GM23338 (cell line): ENCODE measurements around the gene UEVLD. TPM values are rescaled to one million over a fixed set of nuclear protein-coding genes. Genes with fewer than 3 reads are reported as not detected.

Source experiments
- ATAC-seq: fragments of 200-7000 bp; cut with Tn5 transposase; 3 replicates; pipeline ENCODE4 v1.9.1; 2020
- DNase-seq: peaks from one replicate; pipeline ENCODE4 v3.0.0-alpha.2; 2015; ENCODE audit warnings: low spot score
- H2AFZ ChIP-seq: fragments of 200-600 bp; sonication (generic); 2 replicates; pipeline ENCODE4 v1.8.0; 2016; ENCODE audit warnings: antibody characterized with exemption, mild to moderate bottlenecking, moderate library complexity
- H3F3A ChIP-seq: fragments of 200-600 bp; sonication (generic); replicated peaks from 2 replicates; pipeline ENCODE4 v1.8.0; 2017; ENCODE audit warnings: antibody characterized with exemption, mixed run types, low read depth
- H3K27ac ChIP-seq: fragments of 200-600 bp; sonication (generic); 2 replicates; pipeline ENCODE4 v1.6.1; 2016; ENCODE audit warnings: low read depth
- H3K27me3 ChIP-seq: fragments of 200-600 bp; sonication (generic); 2 replicates; pipeline ENCODE4 v1.8.0; 2016; ENCODE audit warnings: mild to moderate bottlenecking, mixed run types, moderate library complexity; ENCODE audit not compliant: insufficient read depth
- H3K36me3 ChIP-seq: fragments of 200-600 bp; sonication (generic); 2 replicates; pipeline ENCODE4 v1.8.0; 2016; ENCODE audit warnings: mild to moderate bottlenecking; ENCODE audit not compliant: insufficient read depth
- H3K4me1 ChIP-seq: fragments of 200-600 bp; sonication (generic); 2 replicates; pipeline ENCODE4 v1.8.0; 2016; ENCODE audit warnings: mild to moderate bottlenecking, moderate library complexity; ENCODE audit not compliant: insufficient read depth
- H3K4me2 ChIP-seq: fragments of 200-600 bp; sonication (generic); 2 replicates; pipeline ENCODE4 v1.7.1; 2017; ENCODE audit warnings: mixed run types
- H3K4me3 ChIP-seq: fragments of 200-600 bp; sonication (generic); 2 replicates; pipeline ENCODE4 v1.6.1; 2016; ENCODE audit warnings: mixed run types
- H3K79me2 ChIP-seq: fragments of 200-600 bp; sonication (generic); replicated peaks from 2 replicates; pipeline ENCODE4 v1.8.0; 2017; ENCODE audit warnings: mild to moderate bottlenecking; ENCODE audit not compliant: insufficient read depth
- H3K9me2 ChIP-seq: fragments of 200-600 bp; sonication (generic); 2 replicates; pipeline ENCODE4 v1.8.0; 2017; ENCODE audit not compliant: insufficient read depth
- H4K20me1 ChIP-seq: fragments of 200-600 bp; sonication (generic); replicated peaks from 2 replicates; pipeline ENCODE4 v1.8.0; 2017; ENCODE audit warnings: mild to moderate bottlenecking; ENCODE audit not compliant: insufficient read depth
- H3K27ac Mint-ChIP-seq: 2 replicates; pipeline ENCODE4 v1.8.0; 2020; ENCODE audit warnings: inconsistent platforms, mild to moderate bottlenecking, moderate library complexity, mixed read lengths
- H3K27me3 Mint-ChIP-seq: 3 replicates; pipeline ENCODE4 v1.8.0; 2022; ENCODE audit warnings: low read depth, mild to moderate bottlenecking, moderate library complexity, mixed read lengths, inconsistent platforms; ENCODE audit not compliant: insufficient read depth, poor library complexity
- H3K36me3 Mint-ChIP-seq: 3 replicates; pipeline ENCODE4 v1.8.0; 2021; ENCODE audit warnings: low read depth, mild to moderate bottlenecking, inconsistent platforms, moderate library complexity, mixed read lengths
- H3K4me1 Mint-ChIP-seq: 3 replicates; pipeline ENCODE4 v1.8.0; 2020; ENCODE audit warnings: mild to moderate bottlenecking, inconsistent platforms, mixed read lengths
- H3K4me3 Mint-ChIP-seq: 3 replicates; pipeline ENCODE4 v1.8.0; 2021; ENCODE audit warnings: moderate library complexity, mild to moderate bottlenecking, inconsistent platforms, mixed read lengths
- H3K9me3 Mint-ChIP-seq: 3 replicates; pipeline ENCODE4 v1.8.0; 2020; ENCODE audit warnings: moderate library complexity, mild to moderate bottlenecking, inconsistent platforms, mixed read lengths
- CREB1 ChIP-seq: fragments of 250-450 bp; sonication (Bioruptor Pico); IDR thresholded peaks from 2 replicates; pipeline ENCODE4 v1.5.0; 2020; ENCODE audit warnings: low read depth, mild to moderate bottlenecking, moderate library complexity
- CTCF ChIP-seq, 2 experiments: fragments of 200-600 bp in 1 of 2; sonication (generic) in 1 of 2; conservative IDR thresholded peaks; 2 replicates each; pipeline versions ENCODE4 v1.5.1 to v1.6.1; 2016 to 2017; ENCODE audit warnings: antibody characterized with exemption in 2 of 2, low read depth in 2 of 2, mild to moderate bottlenecking in 2 of 2, moderate library complexity in 1 of 2
- ETS1 ChIP-seq: IDR thresholded peaks from 2 replicates; pipeline ENCODE4 v1.6.1; 2016; ENCODE audit warnings: antibody characterized with exemption
- EZH2phosphoT487 ChIP-seq: fragments of 200-600 bp; sonication (generic); IDR thresholded peaks from one replicate; pipeline ENCODE4 v1.8.1; 2018; ENCODE audit warnings: antibody characterized with exemption; ENCODE audit not compliant: unreplicated experiment
- JUNB ChIP-seq: IDR thresholded peaks from one replicate; pipeline ENCODE4 v1.6.1; 2016; ENCODE audit warnings: antibody characterized with exemption; ENCODE audit not compliant: unreplicated experiment
- NANOG ChIP-seq: IDR thresholded peaks from 2 replicates; pipeline ENCODE4 v1.6.1; 2016; ENCODE audit warnings: antibody characterized with exemption, borderline replicate concordance
- POLR2AphosphoS5 ChIP-seq: IDR thresholded peaks from 2 replicates; pipeline ENCODE4 v1.6.1; 2016; ENCODE audit warnings: antibody characterized with exemption, low read depth
- STAT1 ChIP-seq: IDR thresholded peaks from one replicate; pipeline ENCODE4 v1.6.1; 2016; ENCODE audit warnings: antibody characterized with exemption; ENCODE audit not compliant: unreplicated experiment
- ZNF114 ChIP-seq: fragments of 250-450 bp; sonication (Bioruptor Pico); IDR thresholded peaks from 2 replicates; pipeline ENCODE4 v1.5.0; 2020; ENCODE audit warnings: mild to moderate bottlenecking, moderate library complexity
- long read RNA-seq: library from polyadenylated mRNA; unstranded; transcript quantifications from one replicate; pipeline ENCODE4 v2.0.0, GENCODE V29; 2020; ENCODE audit not compliant: unreplicated experiment
- polyA plus RNA-seq: library from polyadenylated mRNA; unstranded; fragments of >200 nt; fragmentation: Nextera tagmentation; extraction: Ambion mirVana; gene quantifications from 2 replicates; pipeline ENCODE4 v1.2.1, GENCODE V29; 2016
- total RNA-seq: library from RNA; depleted of rRNA; stranded (reverse); fragments of >200 nt; shearing (Covaris generic); gene quantifications from 2 replicates; pipeline ENCODE4 v1.2.3, GENCODE V29; 2014; rRNA removed
- TF ChIP-seq, protein P1 (sequence below): fragments of 250-450 bp; sonication (Bioruptor Pico); IDR thresholded peaks from 2 replicates; pipeline ENCODE4 v1.5.0; 2020; ENCODE audit warnings: mild to moderate bottlenecking, moderate library complexity

The UEVLD gene
- total RNA-seq (11.8 and 12.7 TPM in 2 replicates), polyA plus RNA-seq (6.0 and 10.2 TPM in 2 replicates)
- long read RNA-seq, full-length matches to known transcripts: 5 of 7 reads
- long read RNA-seq, partial matches to known transcripts: 1 of 7 reads
- long read RNA-seq, other reads (novel, unspliced or antisense): 1 of 7 reads

- peak; percentile 95 for DNase-seq
- Histone ChIP-seq H3K27me3 (no peaks in the 10 kb centered on the region), H3K36me3 (no peaks in the 10 kb centered on the region), H3K4me3 (peak within 1 kb of the TSS; percentile 97), H2AFZ (peak within 1 kb of the TSS; percentile 100), H4K20me1 (no peaks in the 10 kb centered on the region), H3K9me2 (no peaks in the 10 kb centered on the region), H3K4me2 (peak within 1 kb of the TSS; percentile 81), H3F3A (no peaks in the 10 kb centered on the region), H3K79me2 (peaks cover 66% of the 10 kb centered on the region), H3K27ac (peak within 1 kb of the TSS; percentile 72), H3K4me1 (peaks cover 6% of the 10 kb centered on the region; the same call in 1 of the 2 replicates)
- Mint-ChIP-seq H3K36me3 (no peaks in the 10 kb centered on the region), H3K4me1 (0 out of 3 replicates have a peak, but pooled peaks cover 4% of the 10 kb centered on the region), H3K9me3 (no peaks in the 10 kb centered on the region), H3K27me3 (no peaks in the 10 kb centered on the region), H3K4me3 (no peak within 1 kb of the TSS), H3K27ac (no peak within 1 kb of the TSS)
- peak; percentile 92 for ATAC-seq
- TF ChIP-seq CTCF (conservative IDR thresholded peaks at IDR 0.05; ENCODE audit: low read depth in 2 of 2): no peak
- TF ChIP-seq EZH2phosphoT487: no peak
- no peak for TF ChIP-seq STAT1
- no peak for TF ChIP-seq ZNF114 (CRISPR knock-in tag)
- TF ChIP-seq POLR2AphosphoS5: peak; percentile 95
- no peak for TF ChIP-seq JUNB
- no peak for TF ChIP-seq NANOG
- TF ChIP-seq CREB1 (CRISPR knock-in tag): no peak
- TF ChIP-seq, protein P1, sequence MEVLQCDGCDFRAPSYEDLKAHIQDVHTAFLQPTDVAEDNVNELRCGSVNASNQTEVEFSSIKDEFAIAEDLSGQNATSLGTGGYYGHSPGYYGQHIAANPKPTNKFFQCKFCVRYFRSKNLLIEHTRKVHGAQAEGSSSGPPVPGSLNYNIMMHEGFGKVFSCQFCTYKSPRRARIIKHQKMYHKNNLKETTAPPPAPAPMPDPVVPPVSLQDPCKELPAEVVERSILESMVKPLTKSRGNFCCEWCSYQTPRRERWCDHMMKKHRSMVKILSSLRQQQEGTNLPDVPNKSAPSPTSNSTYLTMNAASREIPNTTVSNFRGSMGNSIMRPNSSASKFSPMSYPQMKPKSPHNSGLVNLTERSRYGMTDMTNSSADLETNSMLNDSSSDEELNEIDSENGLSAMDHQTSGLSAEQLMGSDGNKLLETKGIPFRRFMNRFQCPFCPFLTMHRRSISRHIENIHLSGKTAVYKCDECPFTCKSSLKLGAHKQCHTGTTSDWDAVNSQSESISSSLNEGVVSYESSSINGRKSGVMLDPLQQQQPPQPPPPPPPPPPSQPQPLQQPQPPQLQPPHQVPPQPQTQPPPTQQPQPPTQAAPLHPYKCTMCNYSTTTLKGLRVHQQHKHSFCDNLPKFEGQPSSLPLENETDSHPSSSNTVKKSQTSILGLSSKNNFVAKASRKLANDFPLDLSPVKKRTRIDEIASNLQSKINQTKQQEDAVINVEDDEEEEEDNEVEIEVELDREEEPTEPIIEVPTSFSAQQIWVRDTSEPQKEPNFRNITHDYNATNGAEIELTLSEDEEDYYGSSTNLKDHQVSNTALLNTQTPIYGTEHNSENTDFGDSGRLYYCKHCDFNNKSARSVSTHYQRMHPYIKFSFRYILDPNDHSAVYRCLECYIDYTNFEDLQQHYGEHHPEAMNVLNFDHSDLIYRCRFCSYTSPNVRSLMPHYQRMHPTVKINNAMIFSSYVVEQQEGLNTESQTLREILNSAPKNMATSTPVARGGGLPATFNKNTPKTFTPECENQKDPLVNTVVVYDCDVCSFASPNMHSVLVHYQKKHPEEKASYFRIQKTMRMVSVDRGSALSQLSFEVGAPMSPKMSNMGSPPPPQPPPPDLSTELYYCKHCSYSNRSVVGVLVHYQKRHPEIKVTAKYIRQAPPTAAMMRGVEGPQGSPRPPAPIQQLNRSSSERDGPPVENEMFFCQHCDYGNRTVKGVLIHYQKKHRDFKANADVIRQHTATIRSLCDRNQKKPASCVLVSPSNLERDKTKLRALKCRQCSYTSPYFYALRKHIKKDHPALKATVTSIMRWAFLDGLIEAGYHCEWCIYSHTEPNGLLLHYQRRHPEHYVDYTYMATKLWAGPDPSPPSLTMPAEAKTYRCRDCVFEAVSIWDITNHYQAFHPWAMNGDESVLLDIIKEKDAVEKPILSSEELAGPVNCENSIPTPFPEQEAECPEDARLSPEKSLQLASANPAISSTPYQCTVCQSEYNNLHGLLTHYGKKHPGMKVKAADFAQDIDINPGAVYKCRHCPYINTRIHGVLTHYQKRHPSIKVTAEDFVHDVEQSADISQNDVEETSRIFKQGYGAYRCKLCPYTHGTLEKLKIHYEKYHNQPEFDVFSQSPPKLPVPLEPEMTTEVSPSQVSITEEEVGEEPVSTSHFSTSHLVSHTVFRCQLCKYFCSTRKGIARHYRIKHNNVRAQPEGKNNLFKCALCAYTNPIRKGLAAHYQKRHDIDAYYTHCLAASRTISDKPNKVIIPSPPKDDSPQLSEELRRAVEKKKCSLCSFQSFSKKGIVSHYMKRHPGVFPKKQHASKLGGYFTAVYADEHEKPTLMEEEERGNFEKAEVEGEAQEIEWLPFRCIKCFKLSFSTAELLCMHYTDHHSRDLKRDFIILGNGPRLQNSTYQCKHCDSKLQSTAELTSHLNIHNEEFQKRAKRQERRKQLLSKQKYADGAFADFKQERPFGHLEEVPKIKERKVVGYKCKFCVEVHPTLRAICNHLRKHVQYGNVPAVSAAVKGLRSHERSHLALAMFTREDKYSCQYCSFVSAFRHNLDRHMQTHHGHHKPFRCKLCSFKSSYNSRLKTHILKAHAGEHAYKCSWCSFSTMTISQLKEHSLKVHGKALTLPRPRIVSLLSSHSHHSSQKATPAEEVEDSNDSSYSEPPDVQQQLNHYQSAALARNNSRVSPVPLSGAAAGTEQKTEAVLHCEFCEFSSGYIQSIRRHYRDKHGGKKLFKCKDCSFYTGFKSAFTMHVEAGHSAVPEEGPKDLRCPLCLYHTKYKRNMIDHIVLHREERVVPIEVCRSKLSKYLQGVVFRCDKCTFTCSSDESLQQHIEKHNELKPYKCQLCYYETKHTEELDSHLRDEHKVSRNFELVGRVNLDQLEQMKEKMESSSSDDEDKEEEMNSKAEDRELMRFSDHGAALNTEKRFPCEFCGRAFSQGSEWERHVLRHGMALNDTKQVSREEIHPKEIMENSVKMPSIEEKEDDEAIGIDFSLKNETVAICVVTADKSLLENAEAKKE: no peak
- peak; percentile 61 for TF ChIP-seq ETS1
Measured at GRCh38 chr11:18588297-18589252, at the start of gene UEVLD. UEVLD (minus strand) TSS chr11:18588734; CDS start chr11:18588654, 80 bp downstream.
